Measurements from ENCODE around the gene IL1B.
A peak's percentile ranks its signal among the peaks of the same experiment; 100 is the strongest.

Gene IL1B

DNA sequence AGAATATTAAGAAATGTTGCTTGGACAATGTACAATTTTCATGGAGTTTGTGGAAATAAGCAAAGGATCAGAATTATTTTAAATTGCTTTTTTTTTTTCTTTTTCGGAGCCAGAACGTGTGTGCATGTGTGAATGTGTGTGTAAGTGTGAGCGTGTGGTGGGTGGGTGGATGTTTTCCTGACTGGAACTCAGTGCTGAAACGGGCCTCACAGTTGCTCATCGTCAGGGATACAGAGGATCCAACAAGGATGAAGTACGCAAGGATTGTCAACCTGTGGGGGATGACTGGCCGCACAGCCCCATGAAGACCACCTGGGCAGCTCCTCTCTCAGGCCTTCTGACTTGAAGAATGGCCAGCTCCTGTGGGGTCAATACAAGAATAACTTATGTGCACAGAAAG lies 17.5 kb downstream of the IL1B start:
- Histone ChIP-seq H3K9ac (ENCODE audit: low read length) (no peak overlapping the region), H3K18ac (ENCODE audit: low read depth in 1 of 2, low read length in 2 of 2) (no peak overlapping the region), H3K23ac (ENCODE audit: low read length in 2 of 2) (no peak overlapping the region), H3K27ac (ENCODE audit: low read length, poor library complexity, severe bottlenecking) (no peak overlapping the region), H3K4me2 (ENCODE audit: low read length, poor library complexity, severe bottlenecking) (no peak overlapping the region), H3K4me1 (ENCODE audit: control insufficient read depth, insufficient read depth, low read depth, low read length) (peaks cover 12% of the 10 kb centered on the region), H2BK5ac (ENCODE audit: low read depth, low read length, poor library complexity, severe bottlenecking) (no peak overlapping the region), H3K36me3 (ENCODE audit: control insufficient read depth in 1 of 2, insufficient read depth in 2 of 2, low read depth in 1 of 2, low read length in 2 of 2) (no peaks in the 10 kb centered on the region), H2AK5ac (ENCODE audit: low read length, severe bottlenecking) (peak overlapping the region; percentile 26), H3K4me3 (ENCODE audit: insufficient read depth in 1 of 2, low read depth in 1 of 2, low read length in 2 of 2) (no peak overlapping the region), H3K14ac (ENCODE audit: low read length in 2 of 2) (no peak overlapping the region), H3K4ac (ENCODE audit: low read depth in 1 of 2, low read length in 2 of 2) (no peak overlapping the region), H2BK12ac (ENCODE audit: low read length in 2 of 2) (no peak overlapping the region), H3K9me3 (ENCODE audit: control insufficient read depth, low read length) (no peaks in the 10 kb centered on the region), H2AFZ (ENCODE audit: low read depth, low read length) (no peak overlapping the region), H4K8ac (ENCODE audit: low read length) (no peak overlapping the region), H2BK120ac (ENCODE audit: low read depth, low read length) (no peak overlapping the region), H3K79me1 (replicated peaks; ENCODE audit: low read length, poor library complexity, severe bottlenecking) (no peaks in the 10 kb centered on the region), H2BK15ac (ENCODE audit: low read depth, poor library complexity, severe bottlenecking) (no peak overlapping the region), H4K91ac (ENCODE audit: low read length) (no peak overlapping the region), H3K27me3 (ENCODE audit: control insufficient read depth in 1 of 2, insufficient read depth in 1 of 2, low read length in 2 of 2) (no peaks in the 10 kb centered on the region)
- DNase-seq = no peak
- 85% methylated on average over 7 of the region's 7 CpGs for WGBS

DNA sequence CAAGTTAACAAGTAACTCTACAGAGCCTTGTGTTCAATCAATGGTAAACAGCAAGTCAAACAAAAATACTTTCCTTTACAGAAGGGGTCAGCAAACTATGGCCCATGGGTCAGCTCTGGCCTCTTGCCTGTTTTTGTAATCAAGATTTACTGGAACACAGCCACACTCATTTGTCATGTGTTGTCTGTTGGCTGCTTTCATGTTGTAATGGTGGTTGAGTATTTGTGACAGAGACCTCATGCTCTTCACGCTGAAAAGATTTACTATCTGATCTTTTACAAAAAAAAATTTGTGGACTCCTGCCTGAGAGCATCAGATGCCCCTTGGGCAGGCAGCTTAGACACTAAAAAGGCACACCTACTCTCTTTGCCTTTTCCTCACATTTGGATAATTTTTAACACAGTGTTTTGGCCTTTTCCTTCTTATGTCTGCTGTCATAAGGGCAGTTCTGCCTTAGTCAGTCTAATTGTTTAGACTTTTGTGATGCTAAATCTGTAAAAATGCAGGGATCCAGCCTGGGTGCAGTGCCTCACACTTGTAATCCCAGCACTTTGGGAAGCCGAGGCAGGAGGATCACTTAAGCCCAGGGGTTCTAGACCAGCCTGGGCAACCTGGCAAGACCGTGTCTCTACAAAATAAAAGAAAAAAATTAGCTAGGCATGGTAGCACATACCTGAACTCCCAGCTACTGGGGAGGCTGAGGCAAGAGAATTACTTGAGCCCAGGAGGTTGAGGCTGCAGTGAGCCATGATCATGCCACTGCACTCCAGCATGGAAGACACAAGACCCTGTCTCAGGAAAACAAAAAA lies 18.3 kb downstream of the IL1B start:
- 65% methylated on average over 3 of the region's 3 CpGs for WGBS
- H4K91ac ChIP-seq (ENCODE audit: low read length) = no peak overlapping the region
- H2AK5ac ChIP-seq (ENCODE audit: low read length, severe bottlenecking) = no peak overlapping the region

DNA sequence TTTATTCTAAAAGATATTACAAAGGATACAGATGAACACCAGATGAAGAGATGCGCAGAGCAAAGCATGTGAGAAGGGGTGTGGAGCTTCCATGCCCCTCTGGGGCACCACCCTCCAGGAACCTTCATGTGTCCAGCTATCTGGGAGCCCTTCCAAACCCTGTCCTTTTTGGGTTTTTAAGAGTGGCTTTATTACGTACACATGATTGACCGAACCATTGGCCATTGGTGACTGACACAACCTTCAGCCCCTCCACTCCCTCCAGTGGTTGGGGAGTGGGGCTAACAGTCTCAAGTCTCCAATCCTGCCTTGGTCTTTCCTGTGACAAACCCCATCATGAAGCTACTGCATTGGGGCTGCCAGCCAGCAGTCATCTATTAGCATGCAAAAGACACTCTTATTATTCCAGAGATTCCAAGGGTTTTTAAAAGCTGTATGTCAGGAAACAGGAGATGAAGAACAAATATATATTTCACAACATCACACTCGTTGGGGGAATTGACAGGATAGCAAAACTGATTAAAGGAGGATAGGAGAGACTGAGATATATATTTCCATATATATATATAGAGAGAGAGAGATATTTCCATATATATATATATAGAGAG lies 19.4 kb downstream of the IL1B start:
- Histone ChIP-seq H3K18ac (ENCODE audit: low read depth in 1 of 2, low read length in 2 of 2) (no peak overlapping the region), H4K91ac (ENCODE audit: low read length) (no peak overlapping the region), H3K14ac (ENCODE audit: low read length in 2 of 2) (no peak overlapping the region), H3K4me3 (ENCODE audit: insufficient read depth in 1 of 2, low read depth in 1 of 2, low read length in 2 of 2) (no peak overlapping the region), H2BK15ac (ENCODE audit: low read depth, poor library complexity, severe bottlenecking) (no peak overlapping the region), H2AFZ (ENCODE audit: low read depth, low read length) (no peak overlapping the region), H2AK5ac (ENCODE audit: low read length, severe bottlenecking) (no peak overlapping the region), H3K23ac (ENCODE audit: low read length in 2 of 2) (no peak overlapping the region), H2BK5ac (ENCODE audit: low read depth, low read length, poor library complexity, severe bottlenecking) (no peak overlapping the region), H3K79me1 (replicated peaks; ENCODE audit: low read length, poor library complexity, severe bottlenecking) (no peaks in the 10 kb centered on the region), H3K9me3 (ENCODE audit: control insufficient read depth, low read length) (no peaks in the 10 kb centered on the region), H3K4me2 (ENCODE audit: low read length, poor library complexity, severe bottlenecking) (no peak overlapping the region), H3K27me3 (ENCODE audit: control insufficient read depth in 1 of 2, insufficient read depth in 1 of 2, low read length in 2 of 2) (no peaks in the 10 kb centered on the region), H3K4ac (ENCODE audit: low read depth in 1 of 2, low read length in 2 of 2) (peak overlapping the region in 1 of 2 experiments; percentile 47), H4K8ac (ENCODE audit: low read length) (no peak overlapping the region), H2BK12ac (ENCODE audit: low read length in 2 of 2) (no peak overlapping the region), H2BK120ac (ENCODE audit: low read depth, low read length) (no peak overlapping the region), H3K9ac (ENCODE audit: low read length) (no peak overlapping the region), H3K4me1 (ENCODE audit: control insufficient read depth, insufficient read depth, low read depth, low read length) (peaks cover 13% of the 10 kb centered on the region), H3K27ac (ENCODE audit: low read length, poor library complexity, severe bottlenecking) (peak overlapping the region; percentile 5), H3K36me3 (ENCODE audit: control insufficient read depth in 1 of 2, insufficient read depth in 2 of 2, low read depth in 1 of 2, low read length in 2 of 2) (no peaks in the 10 kb centered on the region)
- WGBS = 81% methylated on average over 3 of the region's 4 CpGs
- DNase-seq = no peak

More for the DNA sequence above, 18.3 kb downstream of the IL1B start:
- Histone ChIP-seq H3K14ac (ENCODE audit: low read length in 2 of 2) (no peak overlapping the region), H3K23ac (ENCODE audit: low read length in 2 of 2) (no peak overlapping the region), H3K9ac (ENCODE audit: low read length) (no peak overlapping the region), H3K4me2 (ENCODE audit: low read length, poor library complexity, severe bottlenecking) (no peak overlapping the region), H2BK5ac (ENCODE audit: low read depth, low read length, poor library complexity, severe bottlenecking) (no peak overlapping the region), H3K4me3 (ENCODE audit: insufficient read depth in 1 of 2, low read depth in 1 of 2, low read length in 2 of 2) (no peak overlapping the region), H3K79me1 (replicated peaks; ENCODE audit: low read length, poor library complexity, severe bottlenecking) (no peaks in the 10 kb centered on the region), H3K18ac (ENCODE audit: low read depth in 1 of 2, low read length in 2 of 2) (no peak overlapping the region), H2BK120ac (ENCODE audit: low read depth, low read length) (no peak overlapping the region), H3K4me1 (ENCODE audit: control insufficient read depth, insufficient read depth, low read depth, low read length) (peaks cover 11% of the 10 kb centered on the region), H2BK15ac (ENCODE audit: low read depth, poor library complexity, severe bottlenecking) (no peak overlapping the region), H3K36me3 (ENCODE audit: control insufficient read depth in 1 of 2, insufficient read depth in 2 of 2, low read depth in 1 of 2, low read length in 2 of 2) (no peaks in the 10 kb centered on the region), H2AFZ (ENCODE audit: low read depth, low read length) (no peak overlapping the region), H3K9me3 (ENCODE audit: control insufficient read depth, low read length) (no peaks in the 10 kb centered on the region), H3K4ac (ENCODE audit: low read depth in 1 of 2, low read length in 2 of 2) (no peak overlapping the region), H2BK12ac (ENCODE audit: low read length in 2 of 2) (no peak overlapping the region), H4K8ac (ENCODE audit: low read length) (no peak overlapping the region), H3K27ac (ENCODE audit: low read length, poor library complexity, severe bottlenecking) (peak overlapping the region; percentile 57), H3K27me3 (ENCODE audit: control insufficient read depth in 1 of 2, insufficient read depth in 1 of 2, low read length in 2 of 2) (no peaks in the 10 kb centered on the region)
- peak; percentile 44 for DNase-seq

DNA sequence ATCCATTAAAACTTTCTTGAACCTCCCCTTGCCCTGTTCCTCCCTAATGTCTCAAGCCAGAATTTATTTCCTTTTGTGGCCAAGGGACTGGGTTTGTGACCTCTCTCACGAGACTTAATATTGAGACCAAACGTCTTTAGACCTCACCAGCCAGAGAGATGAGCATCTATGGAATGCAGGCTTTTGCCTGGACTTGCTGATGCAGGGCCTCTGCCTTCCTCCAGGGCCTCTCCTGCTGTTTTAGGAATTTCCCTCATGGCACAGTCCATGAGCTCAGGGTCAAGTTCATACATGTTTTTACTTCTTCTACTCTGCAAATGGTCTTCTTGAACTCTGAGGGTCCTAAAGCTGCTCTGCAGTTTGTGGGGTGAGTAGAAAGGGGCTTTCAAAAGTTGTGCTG lies 22.3 kb downstream of the IL1B start:
- no peak overlapping the region for H4K91ac ChIP-seq (ENCODE audit: low read length)
- no peak overlapping the region for H2BK15ac ChIP-seq (ENCODE audit: low read depth, poor library complexity, severe bottlenecking)
- no peaks in the 10 kb centered on the region for H3K9me3 ChIP-seq (ENCODE audit: control insufficient read depth, low read length)
- no peak overlapping the region for H3K23ac ChIP-seq (ENCODE audit: low read length in 2 of 2)
- WGBS = 13% methylated on average over 2 of the region's 2 CpGs
- DNase-seq = peak; percentile 42
- H3K9ac ChIP-seq (ENCODE audit: low read length) = no peak overlapping the region
- no peak overlapping the region for H2AFZ ChIP-seq (ENCODE audit: low read depth, low read length)
- H2AK5ac ChIP-seq (ENCODE audit: low read length, severe bottlenecking) = no peak overlapping the region
- no peaks in the 10 kb centered on the region for H3K36me3 ChIP-seq (ENCODE audit: control insufficient read depth in 1 of 2, insufficient read depth in 2 of 2, low read depth in 1 of 2, low read length in 2 of 2)
- H2BK120ac ChIP-seq (ENCODE audit: low read depth, low read length) = no peak overlapping the region
- no peaks in the 10 kb centered on the region for H3K79me1 ChIP-seq (replicated peaks; ENCODE audit: low read length, poor library complexity, severe bottlenecking)
- H3K4me3 ChIP-seq (ENCODE audit: insufficient read depth in 1 of 2, low read depth in 1 of 2, low read length in 2 of 2) = no peak overlapping the region
- peak overlapping the region; percentile 3 for H2BK5ac ChIP-seq (ENCODE audit: low read depth, low read length, poor library complexity, severe bottlenecking)
- H3K27me3 ChIP-seq (ENCODE audit: control insufficient read depth in 1 of 2, insufficient read depth in 1 of 2, low read length in 2 of 2) = no peaks in the 10 kb centered on the region
- H3K18ac ChIP-seq (ENCODE audit: low read depth in 1 of 2, low read length in 2 of 2) = peak overlapping the region in 1 of 2 experiments; percentile 21
- peaks cover 16% of the 10 kb centered on the region for H3K4me1 ChIP-seq (ENCODE audit: control insufficient read depth, insufficient read depth, low read depth, low read length)
- no peak overlapping the region for H3K14ac ChIP-seq (ENCODE audit: low read length in 2 of 2)
- no peak overlapping the region for H4K8ac ChIP-seq (ENCODE audit: low read length)
- H3K4ac ChIP-seq (ENCODE audit: low read depth in 1 of 2, low read length in 2 of 2) = no peak overlapping the region
- peak overlapping the region; percentile 77 for H3K27ac ChIP-seq (ENCODE audit: low read length, poor library complexity, severe bottlenecking)
- peak overlapping the region in 1 of 2 experiments; percentile 29 for H2BK12ac ChIP-seq (ENCODE audit: low read length in 2 of 2)
- peak overlapping the region; percentile 10 for H3K4me2 ChIP-seq (ENCODE audit: low read length, poor library complexity, severe bottlenecking)

All from mesenchymal stem cell (in vitro differentiated cells and primary cell).